K562 (cell line): ENCODE measurements around the gene MAD1L1. TPM values are rescaled to one million over a fixed set of nuclear protein-coding genes. Genes with fewer than 3 reads are reported as not detected.

ENCODE experiments used
- BRCA1 ChIP-seq, 2 experiments: fragments of 450-650 bp in 1 of 2; sonication (generic) in 1 of 2; formaldehyde crosslinking in 1 of 2; IDR thresholded peaks; 2 replicates each; pipeline versions ENCODE4 v1.5.0 to v1.6.1; 2017 to 2020; ENCODE audit warnings: mild to moderate bottlenecking in 1 of 2, missing genetic modification reagents in 1 of 2
- CHD2 ChIP-seq: IDR thresholded peaks from 2 replicates; pipeline ENCODE4 v1.6.1; 2011; ENCODE audit warnings: low read depth, low read length
- DACH1 ChIP-seq: fragments of 450-650 bp; IDR thresholded peaks from 2 replicates; pipeline ENCODE4 v1.6.1; 2018; ENCODE audit not compliant: partially characterized antibody
- E2F5 ChIP-seq: sonication (generic); formaldehyde crosslinking; IDR thresholded peaks from 2 replicates; pipeline ENCODE4 v1.8.0; 2022; ENCODE audit warnings: mild to moderate bottlenecking, missing genetic modification reagents
- ELF4 ChIP-seq: fragments of 450-650 bp; formaldehyde crosslinking; IDR thresholded peaks from 2 replicates; pipeline ENCODE4 v1.4.0; 2022; ENCODE audit warnings: missing genetic modification characterization
- ESRRA ChIP-seq: fragments of 450-650 bp; IDR thresholded peaks from 2 replicates; pipeline ENCODE4 v1.6.1; 2014; ENCODE audit warnings: low read depth, mild to moderate bottlenecking, moderate library complexity, borderline replicate concordance
- KDM1A ChIP-seq, 2 experiments: fragments of 450-650 bp; IDR thresholded peaks; 2 replicates each; pipeline ENCODE4 v1.6.1; 2016; ENCODE audit warnings: mild to moderate bottlenecking in 2 of 2
- L3MBTL2 ChIP-seq: fragments of 450-650 bp; IDR thresholded peaks from 2 replicates; pipeline ENCODE4 v1.6.1; 2016; ENCODE audit warnings: mild to moderate bottlenecking, moderate library complexity
- PCBP1 ChIP-seq: fragments of 200-400 bp; formaldehyde crosslinking; IDR thresholded peaks from 2 replicates; pipeline ENCODE4 v1.6.1; 2018; ENCODE audit warnings: mild to moderate bottlenecking, low read depth, low read length; ENCODE audit not compliant: poor library complexity, severe bottlenecking
- RB1 ChIP-seq: fragments of 450-650 bp; IDR thresholded peaks from 2 replicates; pipeline ENCODE4 v1.6.1; 2017; ENCODE audit warnings: low read depth, mild to moderate bottlenecking
- RBM25 ChIP-seq: fragments of 200-400 bp; formaldehyde crosslinking; IDR thresholded peaks from 2 replicates; pipeline ENCODE4 v1.6.1; 2018; ENCODE audit warnings: low read length, low read depth, moderate library complexity; ENCODE audit not compliant: severe bottlenecking
- TRIM24 ChIP-seq, 2 experiments: fragments of 450-650 bp; IDR thresholded peaks; 2 replicates each; pipeline ENCODE4 v1.6.1; 2016
- ZNF12 ChIP-seq: sonication (generic); formaldehyde crosslinking; IDR thresholded peaks from 2 replicates; pipeline ENCODE4 v1.4.0; 2020; ENCODE audit warnings: mild to moderate bottlenecking, missing genetic modification reagents
- ZNF175 ChIP-seq: fragments of 200-800 bp; sonication (Bioruptor generic); IDR thresholded peaks from 2 replicates; pipeline ENCODE4 v1.6.1; 2016; ENCODE audit warnings: low read depth, mild to moderate bottlenecking, missing genetic modification characterization, missing compliant biosample characterization
- ZNF766 ChIP-seq: fragments of 200-800 bp; sonication (Bioruptor generic); conservative IDR thresholded peaks from 2 replicates; pipeline ENCODE4 v1.6.1; 2016; ENCODE audit warnings: missing genetic modification characterization, missing compliant biosample characterization
- polyA plus RNA-seq, 8 experiments: library from polyadenylated mRNA; depleted of rRNA in 4 of 8; stranded (reverse) in 5 of 8; unstranded in 3 of 8; fragments of >200 nt; fragmentation: Nextera tagmentation in 2 of 8; fragmentation: Illumina TruSeq in 1 of 8; extraction: Ambion mirVana in 2 of 8; extraction: Trizol in 1 of 8; gene quantifications; 2 replicates each; pipeline versions ENCODE4 v1.2.1 to v1.2.3, GENCODE V29; 2011 to 2014; ENCODE audit warnings: inconsistent platforms in 1 of 8, missing spikeins in 1 of 8
- total RNA-seq, 7 experiments: library from RNA; depleted of rRNA in 6 of 7; stranded (reverse); fragments of >200 nt in 6 of 7; fragmentation: Illumina TruSeq in 2 of 7; extraction: Trizol in 2 of 7; gene quantifications; 2 replicates each; pipeline versions ENCODE4 v1.2.1 to v1.2.3, GENCODE V29; 2011 to 2021; ENCODE audit warnings: low replicate concordance in 1 of 7
- TF ChIP-seq, protein P1 (sequence below), 2 experiments: fragments of 450-650 bp; formaldehyde crosslinking in 1 of 2; IDR thresholded peaks; 2 replicates each; pipeline versions ENCODE4 v1.4.0 to v1.6.1; 2014 to 2020; ENCODE audit warnings: mild to moderate bottlenecking in 2 of 2, borderline replicate concordance in 1 of 2, low read depth in 1 of 2

The MAD1L1 gene
- total and polyA plus RNA-seq, 9 of the 15 experiments (the other 6 are each of a cell fraction or from before 2014, with no cell fraction given) = 1.7 to 89.7 (median 18.0) TPM

DNA sequence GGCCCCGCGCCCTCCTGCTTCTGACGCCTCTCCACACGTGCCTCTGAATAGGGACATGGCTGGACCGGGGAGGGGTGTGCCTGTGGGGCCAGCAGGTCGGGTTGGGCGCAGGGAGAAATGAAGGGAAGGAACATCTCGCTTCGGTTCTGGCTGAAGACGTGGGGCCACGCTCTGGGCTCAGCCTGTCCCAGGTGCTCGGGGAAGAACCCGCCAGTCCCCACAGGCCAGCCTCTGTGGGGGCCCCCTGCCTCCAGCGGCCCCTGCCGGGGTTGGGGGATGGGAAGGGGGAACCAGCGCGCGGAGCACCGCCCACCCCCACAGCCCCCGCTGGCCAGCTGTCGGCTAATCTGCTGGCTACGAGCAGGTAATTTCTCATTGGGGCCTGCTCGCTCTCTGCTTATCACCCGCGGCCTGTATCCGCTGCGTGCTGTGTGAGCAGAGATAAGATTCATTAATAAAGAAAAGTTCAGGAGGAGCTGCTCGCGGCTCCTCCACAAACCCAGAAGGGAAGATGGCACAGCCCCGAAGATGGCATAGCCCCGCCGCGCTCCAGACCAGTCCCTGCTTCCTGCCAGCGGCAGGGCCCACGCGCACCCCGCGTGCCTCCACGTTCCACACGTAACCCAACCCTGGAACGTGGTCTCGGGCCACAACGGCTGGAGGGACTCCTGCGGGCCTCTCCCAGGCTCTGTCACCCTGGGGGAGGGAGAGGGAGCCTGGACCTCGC, 376.4 kb downstream of the MAD1L1 start (continued):
- TF ChIP-seq DACH1 (peak; percentile 96), RBM25 (no peak), ZNF766 (CRISPR knock-in tag) (peak; percentile 93), E2F5 (CRISPR knock-in tag) (0 out of 2 replicates have a peak, but pooled peaks have one; percentile 6), TRIM24 (IDR thresholded peaks at IDR 0.05) (peak; percentile 95 to 96), BRCA1 (IDR thresholded peaks at IDR 0.05) (no peak), BRCA1 (CRISPR knock-in tag; IDR thresholded peaks at IDR 0.05) (no peak), CHD2 (peak; percentile 36; the same call in 1 of the 2 replicates), RB1 (peak; percentile 55; the same call in 1 of the 2 replicates), ESRRA (0 out of 2 replicates have a peak, but pooled peaks have one; percentile 22), L3MBTL2 (peak; percentile 97), KDM1A (IDR thresholded peaks at IDR 0.05) (peak; percentile 59 to 81; a peak in 2 of 4 replicates), ELF4 (peak; percentile 47; the same call in 1 of the 2 replicates), PCBP1 (peak; percentile 87), ZNF12 (CRISPR knock-in tag) (0 out of 2 replicates have a peak, but pooled peaks have one; percentile 69), ZNF175 (CRISPR knock-in tag) (peak; percentile 92)
- TF ChIP-seq, protein P1, sequence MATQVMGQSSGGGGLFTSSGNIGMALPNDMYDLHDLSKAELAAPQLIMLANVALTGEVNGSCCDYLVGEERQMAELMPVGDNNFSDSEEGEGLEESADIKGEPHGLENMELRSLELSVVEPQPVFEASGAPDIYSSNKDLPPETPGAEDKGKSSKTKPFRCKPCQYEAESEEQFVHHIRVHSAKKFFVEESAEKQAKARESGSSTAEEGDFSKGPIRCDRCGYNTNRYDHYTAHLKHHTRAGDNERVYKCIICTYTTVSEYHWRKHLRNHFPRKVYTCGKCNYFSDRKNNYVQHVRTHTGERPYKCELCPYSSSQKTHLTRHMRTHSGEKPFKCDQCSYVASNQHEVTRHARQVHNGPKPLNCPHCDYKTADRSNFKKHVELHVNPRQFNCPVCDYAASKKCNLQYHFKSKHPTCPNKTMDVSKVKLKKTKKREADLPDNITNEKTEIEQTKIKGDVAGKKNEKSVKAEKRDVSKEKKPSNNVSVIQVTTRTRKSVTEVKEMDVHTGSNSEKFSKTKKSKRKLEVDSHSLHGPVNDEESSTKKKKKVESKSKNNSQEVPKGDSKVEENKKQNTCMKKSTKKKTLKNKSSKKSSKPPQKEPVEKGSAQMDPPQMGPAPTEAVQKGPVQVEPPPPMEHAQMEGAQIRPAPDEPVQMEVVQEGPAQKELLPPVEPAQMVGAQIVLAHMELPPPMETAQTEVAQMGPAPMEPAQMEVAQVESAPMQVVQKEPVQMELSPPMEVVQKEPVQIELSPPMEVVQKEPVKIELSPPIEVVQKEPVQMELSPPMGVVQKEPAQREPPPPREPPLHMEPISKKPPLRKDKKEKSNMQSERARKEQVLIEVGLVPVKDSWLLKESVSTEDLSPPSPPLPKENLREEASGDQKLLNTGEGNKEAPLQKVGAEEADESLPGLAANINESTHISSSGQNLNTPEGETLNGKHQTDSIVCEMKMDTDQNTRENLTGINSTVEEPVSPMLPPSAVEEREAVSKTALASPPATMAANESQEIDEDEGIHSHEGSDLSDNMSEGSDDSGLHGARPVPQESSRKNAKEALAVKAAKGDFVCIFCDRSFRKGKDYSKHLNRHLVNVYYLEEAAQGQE (IDR thresholded peaks at IDR 0.05; ENCODE audit: borderline replicate concordance) = peak; percentile 15; the same call in 1 of the 2 replicates
- TF ChIP-seq, protein P1 (CRISPR knock-in tag; IDR thresholded peaks at IDR 0.05; ENCODE audit: low read depth) = no peak; the same call in 1 of the 2 replicates
